ENCODE measurements around the gene ATG9B.
A peak's percentile ranks its signal among the peaks of the same experiment; 100 is the strongest.

Gene ATG9B

GRCh38 chr7:151008511-151009323 is 15.6 kb downstream of the ATG9B start:
- no peak overlapping the region for H3K27ac ChIP-seq (ENCODE audit: extremely low read depth, low read depth, low read length)
- H3K9me3 ChIP-seq (ENCODE audit: control insufficient read depth, insufficient read depth, low read depth, low read length): no peaks in the 10 kb centered on the region
- ChIA-PET CTCF (interaction anchor here (0.5 to 2.8 kb wide), 4 partner anchors 10 to 120 kb away, joined by 3 to 26 read pairs (median 9); no protein-coding TSS in a partner anchor), POLR2A (no interaction called here)
- H3K4me1 ChIP-seq (ENCODE audit: control insufficient read depth, insufficient read depth, low read length): no peaks in the 10 kb centered on the region
- H3K36me3 ChIP-seq (ENCODE audit: control insufficient read depth in 2 of 2, insufficient read depth in 1 of 2, low read length in 2 of 2): no peaks in the 10 kb centered on the region
- TF ChIP-seq CTCF (tag by site-specific recombination; IDR thresholded peaks at IDR 0.05): peak; percentile 53; the same call in 1 of the 2 replicates
- TF ChIP-seq SP7 (tag by site-specific recombination; IDR thresholded peaks at IDR 0.05): no peak
- peak; percentile 89 for TF ChIP-seq ZNF664 (tag by site-specific recombination; IDR thresholded peaks at IDR 0.05)
- no peak overlapping the region for H3K4me3 ChIP-seq (ENCODE audit: low read depth, low read length)

GRCh38 chr7:151008143-151008510 is 16.2 kb downstream of the ATG9B start:
- CTCF ChIA-PET: interaction anchor here (0.7 to 2.8 kb wide), 4 partner anchors 11 to 163 kb away, joined by 3 to 26 read pairs (median 9); no protein-coding TSS in a partner anchor

GRCh38 chr7:151007469-151007898 is 16.8 kb downstream of the ATG9B start:
- H3K4me3 ChIP-seq (ENCODE audit: low read depth, low read length): no peak overlapping the region
- ChIA-PET POLR2A (no interaction called here), CTCF (interaction anchor here (0.6 to 2.6 kb wide), 5 partner anchors 11 to 164 kb away, joined by 3 to 12 read pairs (median 3); no protein-coding TSS in a partner anchor)
- H3K4me1 ChIP-seq (ENCODE audit: control insufficient read depth, insufficient read depth, low read length): no peaks in the 10 kb centered on the region
- peak; percentile 54 for TF ChIP-seq ZIC2 (tag by site-specific recombination; IDR thresholded peaks at IDR 0.05)
- TF ChIP-seq ZNF280C (tag by site-specific recombination; IDR thresholded peaks at IDR 0.05): no peak
- no peak for TF ChIP-seq ZNF341 (tag by site-specific recombination; IDR thresholded peaks at IDR 0.05; ENCODE audit: low read depth)
- H3K9me3 ChIP-seq (ENCODE audit: control insufficient read depth, insufficient read depth, low read depth, low read length): no peaks in the 10 kb centered on the region
- H3K36me3 ChIP-seq (ENCODE audit: control insufficient read depth in 2 of 2, insufficient read depth in 1 of 2, low read length in 2 of 2): no peaks in the 10 kb centered on the region
- H3K27ac ChIP-seq (ENCODE audit: extremely low read depth, low read depth, low read length): no peak overlapping the region

More at GRCh38 chr7:151008143-151008510, 16.2 kb downstream of the ATG9B start:
- H3K4me3 ChIP-seq (ENCODE audit: low read depth, low read length): no peak overlapping the region
- no peak overlapping the region for H3K27ac ChIP-seq (ENCODE audit: extremely low read depth, low read depth, low read length)
- no peaks in the 10 kb centered on the region for H3K4me1 ChIP-seq (ENCODE audit: control insufficient read depth, insufficient read depth, low read length)
- POLR2A ChIA-PET: no interaction called here
- no peaks in the 10 kb centered on the region for H3K9me3 ChIP-seq (ENCODE audit: control insufficient read depth, insufficient read depth, low read depth, low read length)
- no peaks in the 10 kb centered on the region for H3K36me3 ChIP-seq (ENCODE audit: control insufficient read depth in 2 of 2, insufficient read depth in 1 of 2, low read length in 2 of 2)
- TF ChIP-seq SP2 (tag by site-specific recombination; IDR thresholded peaks at IDR 0.05): 0 out of 2 replicates have a peak, but pooled peaks have one; percentile 5
- no peak for TF ChIP-seq ZNF449 (tag by site-specific recombination; IDR thresholded peaks at IDR 0.05)
- no peak for TF ChIP-seq ZNF416 (tag by site-specific recombination; IDR thresholded peaks at IDR 0.05)

GRCh38 chr7:151006590-151007300 is 17.5 kb downstream of the ATG9B start:
- TF ChIP-seq ZNF292 (tag by site-specific recombination; IDR thresholded peaks at IDR 0.05; ENCODE audit: borderline replicate concordance, low read depth): no peak
- H3K4me3 ChIP-seq (ENCODE audit: low read depth, low read length): no peak overlapping the region
- ChIA-PET POLR2A (no interaction called here), CTCF (interaction anchor here (0.6 to 1.4 kb wide), 4 partner anchors 12 to 100 kb away, joined by 3 to 6 read pairs (median 4); no protein-coding TSS in a partner anchor)
- no peaks in the 10 kb centered on the region for H3K4me1 ChIP-seq (ENCODE audit: control insufficient read depth, insufficient read depth, low read length)
- no peaks in the 10 kb centered on the region for H3K9me3 ChIP-seq (ENCODE audit: control insufficient read depth, insufficient read depth, low read depth, low read length)
- no peak overlapping the region for H3K27ac ChIP-seq (ENCODE audit: extremely low read depth, low read depth, low read length)
- H3K36me3 ChIP-seq (ENCODE audit: control insufficient read depth in 2 of 2, insufficient read depth in 1 of 2, low read length in 2 of 2): no peaks in the 10 kb centered on the region

All from HEK293 (cell line).